A549 (cell line): ENCODE results near the gene CNOT2.

ENCODE experiments used
- BHLHE40 ChIP-seq: IDR thresholded peaks from 2 replicates; pipeline ENCODE4 v1.6.1; 2012; ENCODE audit warnings: low read depth, low read length, inconsistent platforms
- CTCF ChIP-seq: fragments of >200 bp; sonication (Bioruptor Twin); formaldehyde crosslinking; IDR thresholded peaks from 3 replicates; pipeline ENCODE4 v1.5.1; 2016
- EP300 ChIP-seq, 2 experiments: fragments of >200 bp; sonication (Bioruptor Twin); formaldehyde crosslinking; IDR thresholded peaks; 2 replicates in 1 of 2; 3 replicates in 1 of 2; pipeline ENCODE4 v1.6.1; 2016 to 2017
- JUN ChIP-seq, 2 experiments: fragments of >200 bp; sonication (Bioruptor Twin); formaldehyde crosslinking; IDR thresholded peaks; 2 replicates in 1 of 2; 3 replicates in 1 of 2; pipeline ENCODE4 v1.6.1; 2016 to 2017
- RAD21 ChIP-seq, 2 experiments: fragments of >200 bp in 1 of 2; sonication (Bioruptor Twin) in 1 of 2; formaldehyde crosslinking in 1 of 2; IDR thresholded peaks in 1 of 2; conservative IDR thresholded peaks in 1 of 2; 2 replicates in 1 of 2; 3 replicates in 1 of 2; pipeline ENCODE4 v1.6.1; 2012 to 2018; ENCODE audit warnings: inconsistent platforms in 1 of 2
- RFX5 ChIP-seq: fragments of 450-650 bp; IDR thresholded peaks from 2 replicates; pipeline ENCODE4 v1.7.1; 2014; ENCODE audit warnings: antibody characterized with exemption, mild to moderate bottlenecking, moderate library complexity
- SMC3 ChIP-seq: fragments of >200 bp; sonication (Bioruptor Twin); formaldehyde crosslinking; IDR thresholded peaks from 3 replicates; pipeline ENCODE4 v1.6.1; 2018; ENCODE audit warnings: inconsistent platforms
- TF ChIP-seq, protein P1 (sequence below): IDR thresholded peaks from 2 replicates; pipeline ENCODE4 v1.6.1; 2012

DNA sequence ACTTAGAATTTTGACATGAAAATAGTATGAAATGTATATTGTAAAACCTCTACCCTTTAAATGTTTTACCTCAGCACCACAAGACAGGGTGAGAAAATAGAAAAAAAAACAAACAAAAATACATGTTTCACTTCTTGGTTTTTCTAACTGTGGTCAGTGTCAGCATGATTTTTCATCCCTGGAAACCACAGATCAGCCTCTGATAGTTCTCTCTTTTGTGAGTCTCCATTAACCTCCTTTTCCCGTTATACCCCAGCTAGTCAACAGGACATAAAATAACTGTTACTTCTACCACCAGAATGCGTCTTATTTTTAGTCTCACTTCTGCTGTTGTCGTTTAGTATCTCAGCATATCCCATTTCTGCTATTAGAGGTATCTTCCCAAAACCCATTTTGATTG, 74.5 kb downstream of the CNOT2 start:
- TF ChIP-seq, protein P1, sequence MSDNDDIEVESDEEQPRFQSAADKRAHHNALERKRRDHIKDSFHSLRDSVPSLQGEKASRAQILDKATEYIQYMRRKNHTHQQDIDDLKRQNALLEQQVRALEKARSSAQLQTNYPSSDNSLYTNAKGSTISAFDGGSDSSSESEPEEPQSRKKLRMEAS, result no peak
- no peak for TF ChIP-seq RFX5
- TF ChIP-seq RAD21 (conservative IDR thresholded peaks at IDR 0.05 in 1 of 2, IDR thresholded peaks at IDR 0.05 in 1 of 2), result no peak
- TF ChIP-seq CTCF, result no peak
- no peak for TF ChIP-seq BHLHE40
- TF ChIP-seq SMC3, result no peak
- TF ChIP-seq EP300 (IDR thresholded peaks at IDR 0.05), result no peak
- TF ChIP-seq JUN (IDR thresholded peaks at IDR 0.05), result no peak
